GM18867 (cell line): ENCODE data around the gene LAMB1.
"Not testable (repeated sequence)": the region's sequence is repeated elsewhere in the genome, so short reads cannot be mapped to it uniquely, and the experiment has no call there.

ENCODE experiments used
- ATAC-seq: cut with Tn5 transposase; IDR thresholded peaks from one replicate; pipeline ENCODE4 v1.9.1; 2021; ENCODE audit warnings: mild to moderate bottlenecking, moderate library complexity; ENCODE audit not compliant: unreplicated experiment

Gene LAMB1

GRCh38 chr7:107922886-107923285, 80.1 kb downstream of the LAMB1 start:
- no peak for ATAC-seq

DNA sequence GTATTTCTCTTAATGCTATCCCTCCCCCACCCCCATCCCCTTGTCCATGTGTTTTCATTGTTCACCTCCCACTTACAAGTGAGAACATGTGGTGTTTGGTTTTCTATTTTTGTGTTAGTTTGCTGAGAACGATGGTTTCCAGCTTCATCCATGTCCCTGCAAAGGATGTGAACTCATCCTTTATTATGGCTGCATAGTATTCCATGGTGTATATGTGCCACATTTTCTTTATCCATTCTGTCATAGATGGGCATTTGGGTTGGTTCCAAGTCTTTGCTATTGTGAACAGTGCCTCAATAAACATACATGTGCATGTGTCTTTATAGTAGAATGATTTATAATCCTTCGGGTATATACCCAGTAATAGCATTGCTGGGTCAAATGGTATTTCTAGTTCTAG, 81.1 kb downstream of the LAMB1 start:
- not testable (repeated sequence) for ATAC-seq

GRCh38 chr7:107920048-107920772, 82.8 kb downstream of the LAMB1 start:
- no peak for ATAC-seq

DNA sequence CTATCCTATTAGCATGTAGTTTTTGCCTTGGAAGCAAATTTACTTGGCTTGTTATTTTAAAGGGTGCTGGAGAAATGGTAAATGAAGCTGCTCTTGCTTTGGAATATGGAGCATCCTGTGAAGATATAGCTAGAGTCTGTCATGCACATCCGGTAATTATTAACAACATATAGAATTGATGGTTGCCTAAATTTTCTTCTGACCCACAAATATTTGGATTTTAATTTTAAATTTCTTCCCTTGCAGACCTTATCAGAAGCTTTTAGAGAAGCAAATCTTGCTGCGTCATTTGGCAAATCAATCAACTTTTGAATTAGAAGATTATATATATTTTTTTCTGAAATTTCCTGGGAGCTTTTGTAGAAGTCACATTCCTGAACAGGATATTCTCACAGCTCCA, 84.0 kb downstream of the LAMB1 start:
- no peak for ATAC-seq

GRCh38 chr7:107917763-107918651, 85.0 kb downstream of the LAMB1 start:
- peak; percentile 89 for ATAC-seq

- no peak for ATAC-seq
These were observed 87.4 kb downstream of the LAMB1 start for GRCh38 chr7:107915541-107915940.

GRCh38 chr7:107914831-107915230, 88.1 kb downstream of the LAMB1 start:
- no peak for ATAC-seq

- ATAC-seq: no peak
These were observed 89.1 kb downstream of the LAMB1 start for GRCh38 chr7:107913851-107914250.

- no peak for ATAC-seq
These were observed 91.0 kb downstream of the LAMB1 start for GRCh38 chr7:107911981-107912380.

DNA sequence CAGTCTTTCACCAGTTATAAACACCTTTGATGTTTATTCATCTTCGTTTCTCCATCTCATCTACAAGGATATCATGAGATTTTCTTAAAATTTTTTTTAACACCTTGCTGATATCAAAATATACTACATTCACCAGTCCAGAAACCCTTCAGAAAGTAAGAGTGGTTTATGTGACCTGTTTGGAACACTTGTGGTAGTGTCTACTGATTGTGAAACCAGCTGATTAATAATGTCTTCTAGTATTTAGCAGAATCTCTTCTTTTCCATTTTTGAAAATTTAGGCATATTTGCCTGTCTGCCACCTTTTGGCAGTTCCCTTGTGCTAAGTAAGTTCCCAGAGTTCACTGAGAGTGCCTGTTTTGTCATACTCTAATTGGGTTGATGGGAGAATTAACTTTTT, 93.5 kb downstream of the LAMB1 start:
- ATAC-seq: no peak

- no peak for ATAC-seq
These were observed 95.2 kb downstream of the LAMB1 start for GRCh38 chr7:107907790-107908189.

GRCh38 chr7:107902381-107902780, 100.6 kb downstream of the LAMB1 start:
- no peak for ATAC-seq

GRCh38 chr7:107900496-107901015, 102.4 kb downstream of the LAMB1 start:
- ATAC-seq: no peak

DNA sequence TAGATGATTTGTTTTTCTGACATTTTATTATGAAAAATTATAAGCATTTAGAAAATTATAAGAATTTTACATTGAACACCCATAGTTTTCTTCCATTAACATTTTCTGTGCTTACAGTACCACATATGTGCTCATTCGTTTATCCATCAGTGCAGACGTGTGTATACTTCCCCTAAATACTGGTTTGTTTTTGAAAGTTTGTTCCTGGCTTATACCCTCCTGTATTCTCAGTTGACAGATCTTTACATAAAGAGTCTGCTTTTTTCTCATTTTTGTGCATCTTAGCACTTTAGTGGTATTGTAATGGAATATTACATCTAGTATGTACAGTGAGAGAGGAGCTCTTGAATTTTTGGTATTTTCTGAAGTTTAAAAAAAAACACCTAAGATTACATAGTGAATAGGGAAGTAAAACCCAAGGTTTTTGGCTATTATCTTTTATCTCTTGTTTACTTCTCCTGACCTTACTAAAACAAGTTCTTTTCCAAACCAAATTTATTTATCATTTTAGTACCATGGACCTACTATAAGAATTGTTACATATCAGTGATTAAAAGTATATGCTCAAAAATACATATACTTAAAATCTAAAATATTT, 103.9 kb downstream of the LAMB1 start:
- no peak for ATAC-seq

GRCh38 chr7:107892367-107892741, 110.6 kb downstream of the LAMB1 start:
- ATAC-seq: not testable (repeated sequence)

GRCh38 chr7:107891636-107892366, 111.2 kb downstream of the LAMB1 start:
- peak; percentile 21 for ATAC-seq

GRCh38 chr7:107890962-107891635, 111.9 kb downstream of the LAMB1 start, which contains the start of gene DLD:
TSS of gene DLD (plus strand) at chr7:107891183. CDS start at chr7:107891251, 68 bp downstream.
- peak; percentile 98 for ATAC-seq

- ATAC-seq: peak; percentile 7
These were observed 112.4 kb downstream of the LAMB1 start for GRCh38 chr7:107890493-107890961.

DNA sequence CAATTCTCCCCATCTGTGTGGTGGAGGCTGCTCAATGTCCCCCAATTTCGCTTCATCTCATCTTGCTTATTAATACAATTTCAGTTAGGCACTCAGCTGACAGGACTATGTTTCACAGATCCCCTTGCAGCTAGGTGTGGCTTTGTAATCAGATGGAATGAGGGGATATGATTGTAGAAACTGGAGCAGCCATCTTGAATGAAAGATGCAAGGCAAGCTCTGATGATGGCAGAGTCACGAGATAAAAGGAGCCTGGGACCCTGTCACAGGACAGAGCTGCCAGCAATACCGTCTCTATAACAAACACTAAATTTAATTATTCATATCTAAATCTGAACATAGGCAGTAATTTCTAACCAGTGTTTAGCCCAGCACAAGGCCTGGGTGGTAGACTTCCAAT, 113.0 kb downstream of the LAMB1 start:
- no peak for ATAC-seq

GRCh38 chr7:107887827-107888226, 115.1 kb downstream of the LAMB1 start:
- ATAC-seq: not testable (repeated sequence)
